Measurements from ENCODE around the gene ATXN7L1. TPM values are rescaled to one million over a fixed set of nuclear protein-coding genes. Genes with fewer than 3 reads are reported as not detected.

ATXN7L1 gene
- total RNA-seq, 1 donor from 2014 or later, result 16.2 TPM

DNA sequence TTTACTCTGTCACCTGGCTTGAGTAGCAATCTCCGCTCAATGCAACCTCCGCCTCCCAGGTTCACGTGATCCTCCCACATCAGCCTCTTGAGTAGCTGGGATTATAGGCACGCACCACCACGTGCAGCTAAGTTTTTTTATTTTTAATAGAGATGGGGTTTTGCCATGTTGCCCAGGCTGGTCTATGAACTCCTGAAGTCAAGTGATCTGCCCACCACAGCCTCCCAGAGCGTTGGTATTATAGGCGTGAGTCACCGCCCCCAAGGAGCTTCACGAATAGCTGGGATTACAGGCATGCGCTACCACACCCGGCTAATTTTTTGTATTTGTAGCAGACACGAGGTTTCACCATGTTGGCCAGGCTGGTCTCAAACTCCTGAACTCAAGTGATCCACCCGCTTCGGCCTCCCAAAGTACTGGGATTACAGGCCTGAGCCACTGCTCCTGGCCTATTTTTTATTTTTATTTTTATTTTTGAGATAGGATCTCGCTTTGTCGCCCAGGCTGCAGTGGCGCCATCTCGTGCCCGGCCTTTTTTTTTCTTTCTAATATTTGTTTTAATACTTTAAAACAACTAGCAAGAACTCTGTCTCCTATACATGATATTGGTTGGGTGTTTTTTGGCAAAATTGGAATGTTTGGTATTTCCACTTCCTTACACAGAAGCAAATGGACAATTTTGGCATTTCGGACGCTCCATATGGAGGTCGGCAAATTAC is 296.2 kb downstream of the ATXN7L1 start:
- no peak for DNase-seq (ENCODE audit: extremely low spot score in 2 of 2)
- Histone ChIP-seq H3K4me3 (no peak overlapping the region), H3K36me3 (no peaks in the 10 kb centered on the region), H3K4me1 (peaks cover 7% of the 10 kb centered on the region), H3K27ac (no peak overlapping the region), H3K9me3 (no peaks in the 10 kb centered on the region), H3K27me3 (no peaks in the 10 kb centered on the region)
- TF ChIP-seq, protein P1, sequence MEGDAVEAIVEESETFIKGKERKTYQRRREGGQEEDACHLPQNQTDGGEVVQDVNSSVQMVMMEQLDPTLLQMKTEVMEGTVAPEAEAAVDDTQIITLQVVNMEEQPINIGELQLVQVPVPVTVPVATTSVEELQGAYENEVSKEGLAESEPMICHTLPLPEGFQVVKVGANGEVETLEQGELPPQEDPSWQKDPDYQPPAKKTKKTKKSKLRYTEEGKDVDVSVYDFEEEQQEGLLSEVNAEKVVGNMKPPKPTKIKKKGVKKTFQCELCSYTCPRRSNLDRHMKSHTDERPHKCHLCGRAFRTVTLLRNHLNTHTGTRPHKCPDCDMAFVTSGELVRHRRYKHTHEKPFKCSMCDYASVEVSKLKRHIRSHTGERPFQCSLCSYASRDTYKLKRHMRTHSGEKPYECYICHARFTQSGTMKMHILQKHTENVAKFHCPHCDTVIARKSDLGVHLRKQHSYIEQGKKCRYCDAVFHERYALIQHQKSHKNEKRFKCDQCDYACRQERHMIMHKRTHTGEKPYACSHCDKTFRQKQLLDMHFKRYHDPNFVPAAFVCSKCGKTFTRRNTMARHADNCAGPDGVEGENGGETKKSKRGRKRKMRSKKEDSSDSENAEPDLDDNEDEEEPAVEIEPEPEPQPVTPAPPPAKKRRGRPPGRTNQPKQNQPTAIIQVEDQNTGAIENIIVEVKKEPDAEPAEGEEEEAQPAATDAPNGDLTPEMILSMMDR (IDR thresholded peaks at IDR 0.05), result no peak
- no peak for TF ChIP-seq POLR2A (IDR thresholded peaks at IDR 0.05)
- TF ChIP-seq POLR2AphosphoS5 (IDR thresholded peaks at IDR 0.05; ENCODE audit: insufficient read depth in 1 of 2, low read depth in 1 of 2), result no peak
- intact Hi-C loops (cut with DNase I), result no loop called here

DNA sequence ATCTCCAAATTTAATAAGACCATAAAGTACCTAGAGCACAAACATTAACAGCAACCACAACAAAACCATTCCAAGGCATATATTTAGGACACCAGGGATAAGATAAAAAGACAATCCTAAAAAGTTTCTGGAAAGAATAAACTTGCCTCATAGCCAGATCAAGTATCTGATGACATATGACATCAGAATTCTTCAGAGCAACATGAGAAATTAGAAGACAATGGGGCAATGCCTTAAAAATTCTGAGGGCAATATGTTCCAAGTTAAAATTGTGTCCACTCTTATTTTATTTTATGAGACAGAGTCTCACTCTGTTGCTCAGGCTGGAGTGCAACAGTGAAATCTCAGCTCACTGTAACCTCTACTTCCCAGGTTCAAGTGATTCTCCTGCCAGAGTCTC is 297.9 kb downstream of the ATXN7L1 start:
- TF ChIP-seq POLR2A (IDR thresholded peaks at IDR 0.05) (no peak), POLR2AphosphoS5 (IDR thresholded peaks at IDR 0.05; ENCODE audit: insufficient read depth in 1 of 2, low read depth in 1 of 2) (no peak)
- TF ChIP-seq, protein P1 (IDR thresholded peaks at IDR 0.05), result no peak

DNA sequence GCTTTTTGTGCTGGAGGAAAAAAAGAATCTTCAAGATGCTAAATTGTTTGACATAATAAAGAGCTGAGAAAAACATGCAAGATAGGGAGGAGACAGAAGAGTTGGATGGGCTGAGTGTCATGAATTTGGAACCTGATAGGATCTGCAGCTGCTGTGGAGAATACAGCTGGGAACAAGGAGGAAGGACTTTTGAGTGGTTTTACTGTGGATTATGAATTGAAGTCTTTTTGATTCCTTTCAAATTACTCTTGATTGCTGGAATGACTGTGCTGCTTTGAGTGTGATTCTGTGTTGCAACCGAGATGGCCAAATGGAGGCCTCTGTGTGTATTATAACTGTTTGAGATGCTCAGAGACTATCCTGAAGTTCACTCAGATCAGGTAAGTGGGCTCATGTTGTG is 299.1 kb downstream of the ATXN7L1 start:
- Histone ChIP-seq H3K4me1 (peaks cover 7% of the 10 kb centered on the region), H3K36me3 (no peaks in the 10 kb centered on the region), H3K4me3 (no peak overlapping the region), H3K27me3 (no peaks in the 10 kb centered on the region), H3K27ac (no peak overlapping the region), H3K9me3 (no peaks in the 10 kb centered on the region)
- TF ChIP-seq POLR2AphosphoS5 (IDR thresholded peaks at IDR 0.05; ENCODE audit: insufficient read depth in 1 of 2, low read depth in 1 of 2), result no peak
- TF ChIP-seq POLR2A (IDR thresholded peaks at IDR 0.05), result no peak
- TF ChIP-seq, protein P1 (IDR thresholded peaks at IDR 0.05), result no peak
- intact Hi-C loops (cut with DNase I), result no loop called here
- no peak for DNase-seq (ENCODE audit: extremely low spot score in 2 of 2)

More for the DNA sequence above, 297.9 kb downstream of the ATXN7L1 start:
- Histone ChIP-seq H3K9me3 (no peaks in the 10 kb centered on the region), H3K4me1 (peaks cover 7% of the 10 kb centered on the region), H3K36me3 (no peaks in the 10 kb centered on the region), H3K27me3 (no peaks in the 10 kb centered on the region), H3K4me3 (no peak overlapping the region), H3K27ac (no peak overlapping the region)
- DNase-seq (ENCODE audit: extremely low spot score in 2 of 2), result no peak
- intact Hi-C loops (cut with DNase I), result no loop called here

DNA sequence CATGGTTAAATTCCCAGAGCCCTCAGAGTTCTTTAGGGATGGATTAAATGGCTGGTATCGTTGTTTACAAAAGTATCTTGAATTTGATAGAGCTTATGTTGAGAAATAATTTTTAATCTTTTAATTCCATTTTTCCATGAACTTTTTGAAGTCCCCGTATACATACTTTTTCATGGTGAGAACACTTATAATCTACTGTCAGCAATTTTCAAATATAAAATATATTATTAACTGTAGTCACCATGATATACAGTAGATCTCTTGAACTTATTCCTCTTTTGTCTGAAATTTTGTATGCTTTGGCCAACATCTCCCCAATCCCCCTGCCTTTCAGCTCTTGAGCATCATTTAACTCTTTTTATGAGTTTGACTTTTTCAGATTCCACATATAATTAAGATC is 304.5 kb downstream of the ATXN7L1 start:
- Histone ChIP-seq H3K27ac (peak overlapping the region; percentile 73), H3K4me1 (peaks cover 9% of the 10 kb centered on the region), H3K36me3 (peaks cover 0 to 3% of the 10 kb centered on the region in 2 donors), H3K9me3 (no peaks in the 10 kb centered on the region), H3K27me3 (no peaks in the 10 kb centered on the region), H3K4me3 (no peak overlapping the region)
- TF ChIP-seq POLR2A (IDR thresholded peaks at IDR 0.05), result no peak
- TF ChIP-seq, protein P1 (IDR thresholded peaks at IDR 0.05), result no peak
- no peak for TF ChIP-seq POLR2AphosphoS5 (IDR thresholded peaks at IDR 0.05; ENCODE audit: insufficient read depth in 1 of 2, low read depth in 1 of 2)
- intact Hi-C loops (cut with DNase I), result no loop called here
- no peak for DNase-seq (ENCODE audit: extremely low spot score in 2 of 2)

DNA sequence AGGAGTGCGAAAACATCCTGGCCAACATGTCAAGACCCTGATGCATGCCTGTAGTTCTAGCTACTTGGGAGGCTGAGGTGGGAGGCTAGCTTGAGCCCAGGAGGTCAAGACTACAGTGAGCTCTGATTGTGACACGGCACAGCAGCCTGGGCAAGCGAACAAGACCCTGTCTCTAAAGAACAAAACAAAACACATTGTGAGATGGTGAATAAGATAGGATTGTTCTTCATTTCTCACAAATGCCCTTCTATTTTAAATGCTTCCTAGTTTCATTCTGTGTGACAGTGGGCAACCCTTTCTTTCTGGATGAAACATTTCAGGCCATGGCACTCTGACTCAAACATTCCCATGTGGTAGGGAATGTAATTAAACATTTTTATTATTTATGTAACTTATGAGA is 308.6 kb downstream of the ATXN7L1 start:
- peaks cover 0 to 25% of the 10 kb centered on the region in 2 donors for H3K36me3 ChIP-seq
- H3K4me3 ChIP-seq, result no peak overlapping the region
- intact Hi-C loops (cut with DNase I), result no loop called here
- peaks cover 9% of the 10 kb centered on the region for H3K4me1 ChIP-seq
- no peak for DNase-seq (ENCODE audit: extremely low spot score in 2 of 2)
- H3K27ac ChIP-seq, result peak overlapping the region; percentile 33
- no peak for TF ChIP-seq POLR2AphosphoS5 (IDR thresholded peaks at IDR 0.05; ENCODE audit: insufficient read depth in 1 of 2, low read depth in 1 of 2)
- TF ChIP-seq, protein P1 (IDR thresholded peaks at IDR 0.05), result no peak
- TF ChIP-seq POLR2A (IDR thresholded peaks at IDR 0.05), result no peak
- H3K9me3 ChIP-seq, result no peaks in the 10 kb centered on the region
- no peaks in the 10 kb centered on the region for H3K27me3 ChIP-seq
